Transverse colon (tissue), 4 donors: Measurements from ENCODE around the gene KCNJ10. TPM values are rescaled to one million over a fixed set of nuclear protein-coding genes. Genes with fewer than 3 reads are reported as not detected.

ENCODE experiments used
- DNase-seq: peaks from one replicate; pipeline ENCODE4 v3.0.0-alpha.2; 2019
- H3K27ac ChIP-seq, 4 donors: fragments of 200-600 bp; sonication (generic); 2 replicates each; pipeline ENCODE4 v1.5.1; 2016 to 2018; ENCODE audit warnings: inconsistent platforms in 4 of 4
- H3K27me3 ChIP-seq: fragments of 200-600 bp; sonication (generic); 2 replicates; pipeline ENCODE4 v1.5.1; 2017; ENCODE audit warnings: inconsistent platforms
- H3K36me3 ChIP-seq, 4 donors: fragments of 200-600 bp; sonication (generic); 2 replicates each; pipeline ENCODE4 v1.5.1; 2017 to 2019; ENCODE audit warnings: inconsistent platforms in 4 of 4
- H3K4me1 ChIP-seq, 4 donors: fragments of 200-600 bp; sonication (generic); 2 replicates each; pipeline ENCODE4 v1.5.1; 2017 to 2020; ENCODE audit warnings: inconsistent platforms in 4 of 4
- H3K4me3 ChIP-seq, 4 donors: fragments of 200-600 bp; sonication (generic); 1 replicate in 1 of 4; 2 replicates in 3 of 4; pipeline versions ENCODE4 v1.5.1 to v1.6.1; 2017 to 2019; ENCODE audit warnings: inconsistent platforms in 4 of 4
- H3K9me3 ChIP-seq, 2 donors: fragments of 200-600 bp; sonication (generic); 2 replicates each; pipeline ENCODE4 v1.5.1; 2017 to 2019; ENCODE audit warnings: inconsistent platforms in 2 of 2
- CTCF ChIP-seq, 5 experiments: fragments of 200-600 bp in 3 of 5; fragments of 450-650 bp in 2 of 5; sonication (generic) in 3 of 5; IDR thresholded peaks; 1 replicate in 2 of 5; 2 replicates in 3 of 5; pipeline ENCODE4 v1.5.1; 2016 to 2017; ENCODE audit warnings: antibody characterized with exemption in 5 of 5, inconsistent platforms in 3 of 5, mild to moderate bottlenecking in 2 of 5, moderate library complexity in 1 of 5
- EP300 ChIP-seq: sonication (generic); formaldehyde crosslinking; IDR thresholded peaks from one replicate; pipeline ENCODE4 v1.6.1; 2017; ENCODE audit warnings: antibody characterized with exemption, low read depth
- POLR2A ChIP-seq: fragments of 450-650 bp; IDR thresholded peaks from one replicate; pipeline ENCODE4 v1.6.1; 2016; ENCODE audit warnings: antibody characterized with exemption, mild to moderate bottlenecking, moderate library complexity
- POLR2AphosphoS5 ChIP-seq, 3 donors: sonication (generic); formaldehyde crosslinking; IDR thresholded peaks; one replicate each; pipeline ENCODE4 v1.6.1; 2016; ENCODE audit warnings: antibody characterized with exemption in 3 of 3
- WGBS, 2 donors: methylation state at CpG; one replicate each; pipeline ENCODE4 v1.1.5; 2018; ENCODE audit warnings: low coverage in 1 of 2; 5-methylcytosine and 5-hydroxymethylcytosine counted together
- in situ Hi-C, 4 donors: fragments of 200-750 bp; cut with MboI; loops; one replicate each; pipeline versions ENCODE4 v1.15.0 to v1.15.1; 2017; ENCODE audit warnings: low sequenced_read_pairs in 3 of 4, low pct_ligation_motif_present in 1 of 4, low pct_unique_long_range_greater_than_20kb in 1 of 4
- intact Hi-C: fragments of 100-400 bp; cut with DNase I; formaldehyde crosslinking; loops from one replicate; pipeline ENCODE4 v1.15.1; 2023; ENCODE audit warnings: low total_unique reads
- total RNA-seq, 4 donors: library from RNA; depleted of rRNA; stranded (reverse); fragments of >200 nt; gene quantifications; one replicate each; pipeline ENCODE4 v1.1.0, GENCODE V29; 2016

Gene KCNJ10
- total RNA-seq, 4 donors from 2014 or later, result not detected

- Histone ChIP-seq H3K27me3 (peaks cover 53% of the 10 kb centered on the region), H3K4me1 (peaks cover 0 to 3% (median 0%) of the 10 kb centered on the region in 4 donors), H3K9me3 (no peaks in the 10 kb centered on the region), H3K36me3 (no peaks in the 10 kb centered on the region), H3K27ac (no peak overlapping the region), H3K4me3 (no peak overlapping the region)
- intact Hi-C loops (no loop called here), in situ Hi-C loops (no loop called here)
- no peak for TF ChIP-seq EP300
- no peak for TF ChIP-seq POLR2A
- no peak for TF ChIP-seq CTCF (IDR thresholded peaks at IDR 0.05)
- no peak for TF ChIP-seq POLR2AphosphoS5 (IDR thresholded peaks at IDR 0.05)
- no peak for DNase-seq
Observed at GRCh38 chr1:160077486-160077885, 7.5 kb upstream of the KCNJ10 start.

GRCh38 chr1:160076295-160076694 is 6.3 kb upstream of the KCNJ10 start:
- in situ Hi-C loops, result no loop called here
- Histone ChIP-seq H3K27me3 (peaks cover 53% of the 10 kb centered on the region), H3K4me1 (peaks cover 0 to 3% (median 0%) of the 10 kb centered on the region in 4 donors), H3K9me3 (no peaks in the 10 kb centered on the region), H3K4me3 (no peak overlapping the region), H3K27ac (no peak overlapping the region), H3K36me3 (no peaks in the 10 kb centered on the region)
- intact Hi-C loops, result no loop called here
- 86 to 93% methylated on average over 3 of the region's 3 CpGs for WGBS, 2 donors
- DNase-seq, result no peak
- no peak for TF ChIP-seq EP300
- TF ChIP-seq CTCF (IDR thresholded peaks at IDR 0.05), result no peak
- TF ChIP-seq POLR2A, result no peak
- TF ChIP-seq POLR2AphosphoS5 (IDR thresholded peaks at IDR 0.05), result no peak

GRCh38 chr1:160075836-160076235 is 5.9 kb upstream of the KCNJ10 start:
- H3K27ac ChIP-seq, result no peak overlapping the region
- intact Hi-C loops, result no loop called here
- peaks cover under 1 to 4% (median 1%) of the 10 kb centered on the region in 4 donors for H3K4me1 ChIP-seq
- no peak overlapping the region for H3K4me3 ChIP-seq
- DNase-seq, result no peak
- in situ Hi-C loops, result no loop called here
- 67 to 70% methylated on average over 2 of the region's 2 CpGs for whole genome bisulfite sequencing, 2 donors
- H3K9me3 ChIP-seq, result no peaks in the 10 kb centered on the region
- H3K36me3 ChIP-seq, result no peaks in the 10 kb centered on the region
- TF ChIP-seq EP300 (no peak), CTCF (IDR thresholded peaks at IDR 0.05) (no peak), POLR2AphosphoS5 (IDR thresholded peaks at IDR 0.05) (no peak), POLR2A (no peak)
- H3K27me3 ChIP-seq, result peaks cover 53% of the 10 kb centered on the region

GRCh38 chr1:160074865-160075264 is 4.9 kb upstream of the KCNJ10 start:
- 72 to 80% methylated on average over 3 to 4 of the region's 4 CpGs for WGBS, 2 donors

More at GRCh38 chr1:160074865-160075264, 4.9 kb upstream of the KCNJ10 start:
- in situ Hi-C loops (no loop called here), intact Hi-C loops (no loop called here)
- no peak overlapping the region for H3K27ac ChIP-seq
- H3K4me1 ChIP-seq, result peaks cover 4 to 13% (median 9%) of the 10 kb centered on the region in 4 donors
- no peak overlapping the region for H3K4me3 ChIP-seq
- H3K9me3 ChIP-seq, result no peaks in the 10 kb centered on the region
- no peak for DNase-seq
- TF ChIP-seq EP300, result no peak
- no peak for TF ChIP-seq POLR2AphosphoS5 (IDR thresholded peaks at IDR 0.05)
- TF ChIP-seq CTCF (IDR thresholded peaks at IDR 0.05), result no peak
- TF ChIP-seq POLR2A, result no peak
- H3K36me3 ChIP-seq, result no peaks in the 10 kb centered on the region
- peaks cover 55% of the 10 kb centered on the region for H3K27me3 ChIP-seq
